Effector CD4-positive, alpha-beta T cell (primary cell): ENCODE results near the gene KIF27.
"Not testable (repeated sequence)": the region's sequence is repeated elsewhere in the genome, so short reads cannot be mapped to it uniquely, and the experiment has no call there.

Experiments used
- DNase-seq: peaks from one replicate; pipeline ENCODE4 v3.0.0-alpha.2; 2020

Gene KIF27

GRCh38 chr9:83930881-83931280 is 9.6 kb upstream of the KIF27 start:
- DNase-seq = no peak

DNA sequence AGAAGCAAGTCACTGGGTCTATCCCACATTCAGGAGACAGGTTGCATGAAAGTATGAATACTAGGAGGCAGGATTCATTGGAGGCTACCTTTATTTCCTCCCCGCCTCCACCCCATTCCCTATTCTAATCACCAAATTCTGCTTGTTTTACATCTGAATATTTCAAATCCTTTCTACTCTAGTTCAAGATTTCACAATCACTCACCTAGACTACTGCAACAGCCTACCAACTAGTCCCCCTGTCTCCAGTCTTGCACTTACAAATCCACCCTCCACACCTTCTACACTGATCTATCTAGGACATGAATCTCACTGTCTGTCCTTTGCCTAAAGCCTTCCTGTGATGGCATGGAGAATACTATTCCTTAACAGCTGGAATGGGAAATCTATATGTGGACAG is 6.4 kb upstream of the KIF27 start:
- DNase-seq = no peak

DNA sequence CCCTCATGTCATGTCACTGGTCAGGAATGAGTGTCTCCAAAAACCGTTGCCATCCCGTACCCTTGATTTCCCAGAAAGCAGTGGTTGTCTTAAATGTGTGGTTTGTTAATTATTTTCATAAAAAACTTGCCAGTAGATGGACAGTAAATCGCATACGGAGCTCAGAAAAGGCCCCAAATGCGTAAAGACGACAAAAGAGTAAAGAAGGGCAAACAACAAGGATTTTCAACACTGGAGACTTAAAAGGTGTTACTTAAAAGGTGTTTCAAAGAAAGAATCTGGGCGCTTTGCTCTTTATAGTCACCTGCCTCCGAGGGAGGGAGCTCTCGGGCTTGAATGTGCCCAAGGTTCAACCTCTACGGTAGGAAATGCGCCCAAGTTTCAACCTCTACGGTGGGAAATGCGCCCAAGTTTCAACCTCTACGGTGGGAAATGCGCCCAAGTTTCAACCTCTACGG is 734 bp downstream of the KIF27 start:
- no peak for DNase-seq

- DNase-seq = no peak
Observed at GRCh38 chr9:83919111-83919510, 2.1 kb downstream of the KIF27 start.

GRCh38 chr9:83912194-83912593 is 9.0 kb downstream of the KIF27 start:
- peak; percentile 8 for DNase-seq

GRCh38 chr9:83906144-83906543 is 15.1 kb downstream of the KIF27 start:
- no peak for DNase-seq

DNA sequence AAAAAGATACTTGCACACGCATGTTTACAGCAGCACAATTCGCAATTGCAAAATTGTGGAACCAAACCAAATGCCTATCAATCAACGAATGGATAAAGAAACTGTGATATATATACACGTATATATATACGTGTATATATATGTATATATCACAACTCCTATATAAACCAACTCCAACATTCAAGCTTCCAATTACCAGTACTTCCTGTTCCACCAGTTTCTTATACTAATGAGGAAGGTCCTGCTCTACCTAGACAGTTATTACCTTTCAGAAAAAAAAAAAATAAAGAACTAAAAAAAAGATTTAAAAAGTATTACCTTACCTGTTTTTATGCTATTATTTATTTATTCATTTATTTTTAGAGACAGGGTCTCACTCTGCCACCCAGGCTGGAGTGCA is 20.6 kb downstream of the KIF27 start:
- not testable (repeated sequence) for DNase-seq

GRCh38 chr9:83894301-83894700 is 26.9 kb downstream of the KIF27 start:
- not testable (repeated sequence) for DNase-seq

DNA sequence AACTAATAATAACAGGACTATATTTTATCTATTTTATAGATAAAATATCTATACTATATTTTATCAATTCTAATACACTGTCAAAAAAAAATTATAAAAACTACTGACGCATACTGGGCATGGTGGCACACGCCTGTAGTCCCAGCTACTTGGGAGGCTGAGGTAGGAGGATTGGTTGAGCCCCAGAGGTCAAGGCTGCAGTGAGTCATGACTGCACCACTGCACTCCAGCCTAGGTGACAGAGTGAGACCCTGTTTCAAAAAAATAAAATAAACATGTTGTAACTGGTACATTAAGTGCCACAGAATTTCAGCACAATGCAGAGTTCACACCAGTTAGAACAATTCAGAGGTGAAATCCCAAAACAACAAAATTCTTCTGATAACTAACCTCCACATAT is 34.7 kb downstream of the KIF27 start:
- DNase-seq = not testable (repeated sequence)

GRCh38 chr9:83885559-83886240 is 35.5 kb downstream of the KIF27 start:
- not testable (repeated sequence) for DNase-seq

GRCh38 chr9:83881687-83882408 is 39.4 kb downstream of the KIF27 start:
- DNase-seq = not testable (repeated sequence)

DNA sequence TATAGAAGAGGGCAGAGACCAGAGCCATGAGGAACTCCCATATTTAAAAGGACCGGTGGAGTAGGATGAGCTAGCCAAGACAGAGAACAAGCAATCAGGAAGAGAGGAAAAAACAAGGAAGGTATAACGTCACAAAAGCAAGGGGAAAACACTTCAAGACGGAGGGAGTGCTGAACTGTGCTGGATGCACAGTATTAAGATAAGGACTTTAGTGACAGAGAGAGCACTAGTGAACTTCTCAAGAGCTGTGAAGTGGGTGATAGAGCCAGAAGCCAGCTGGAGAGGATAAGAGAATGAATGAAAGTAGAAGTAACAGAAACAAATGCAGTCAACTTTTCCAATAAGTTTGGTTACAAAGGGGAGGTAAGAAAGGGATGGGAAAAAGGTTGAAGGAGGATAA is 45.7 kb downstream of the KIF27 start:
- DNase-seq = not testable (repeated sequence)

GRCh38 chr9:83849895-83850294 is 71.3 kb downstream of the KIF27 start:
- DNase-seq = not testable (repeated sequence)

DNA sequence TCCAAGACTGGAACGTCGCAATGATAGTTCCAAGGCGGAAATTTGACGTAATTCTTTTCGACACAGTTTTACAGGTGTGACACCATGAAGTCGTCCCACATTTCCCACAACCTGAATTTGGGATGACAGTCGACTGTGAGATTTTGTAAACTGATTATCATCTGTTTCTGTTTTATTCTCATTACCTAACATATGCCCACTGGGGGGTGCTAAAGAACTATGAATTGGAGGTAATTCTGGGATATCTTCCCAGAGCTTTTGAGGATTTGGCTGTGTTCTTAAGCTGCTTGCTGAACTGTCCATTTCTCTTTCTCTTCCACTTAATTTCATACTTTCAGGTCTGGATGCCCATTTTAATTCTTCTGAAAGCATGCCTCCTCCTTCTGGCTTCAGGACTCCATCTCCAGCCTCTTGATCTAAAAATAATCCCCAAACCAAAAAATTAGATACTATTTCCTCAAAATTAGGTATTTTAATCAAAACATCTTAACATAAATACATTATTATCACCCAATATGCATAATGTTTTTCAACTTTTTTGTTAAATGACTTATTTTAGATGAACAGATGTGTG is 84.1 kb downstream of the KIF27 start:
- DNase-seq = not testable (repeated sequence)

DNA sequence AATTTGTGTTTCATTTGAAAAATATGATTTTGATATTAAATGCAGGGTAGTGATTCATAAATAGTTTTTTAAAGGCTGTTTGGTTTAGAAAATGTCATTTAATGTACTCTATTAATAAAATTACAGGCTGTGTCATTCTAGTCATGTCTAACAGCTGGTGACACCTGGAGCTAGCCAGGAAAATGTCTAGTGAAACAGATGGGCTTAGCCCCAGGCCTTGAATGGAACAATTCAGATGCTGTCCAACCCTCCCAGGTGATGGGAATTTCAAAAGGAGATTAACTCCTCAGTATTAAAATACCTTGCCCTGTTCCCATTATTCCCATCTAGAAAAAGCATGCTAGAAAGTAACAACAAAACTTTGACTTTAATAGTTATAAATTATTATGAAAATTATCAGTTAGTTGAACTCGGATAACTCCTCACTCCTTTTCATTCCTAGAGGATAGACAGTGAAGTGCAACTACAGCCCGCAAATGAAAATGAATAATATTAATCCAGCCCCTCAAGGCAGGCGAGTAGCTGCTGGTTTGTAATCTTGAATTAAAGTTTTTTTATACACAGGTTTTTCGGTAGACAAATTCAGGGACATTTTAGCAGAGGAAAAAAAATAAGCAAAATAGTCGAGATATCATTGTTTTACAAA is 90.7 kb downstream of the KIF27 start:
- not testable (repeated sequence) for DNase-seq

- not testable (repeated sequence) for DNase-seq
Observed at GRCh38 chr9:83824986-83825623, 96.1 kb downstream of the KIF27 start.

DNA sequence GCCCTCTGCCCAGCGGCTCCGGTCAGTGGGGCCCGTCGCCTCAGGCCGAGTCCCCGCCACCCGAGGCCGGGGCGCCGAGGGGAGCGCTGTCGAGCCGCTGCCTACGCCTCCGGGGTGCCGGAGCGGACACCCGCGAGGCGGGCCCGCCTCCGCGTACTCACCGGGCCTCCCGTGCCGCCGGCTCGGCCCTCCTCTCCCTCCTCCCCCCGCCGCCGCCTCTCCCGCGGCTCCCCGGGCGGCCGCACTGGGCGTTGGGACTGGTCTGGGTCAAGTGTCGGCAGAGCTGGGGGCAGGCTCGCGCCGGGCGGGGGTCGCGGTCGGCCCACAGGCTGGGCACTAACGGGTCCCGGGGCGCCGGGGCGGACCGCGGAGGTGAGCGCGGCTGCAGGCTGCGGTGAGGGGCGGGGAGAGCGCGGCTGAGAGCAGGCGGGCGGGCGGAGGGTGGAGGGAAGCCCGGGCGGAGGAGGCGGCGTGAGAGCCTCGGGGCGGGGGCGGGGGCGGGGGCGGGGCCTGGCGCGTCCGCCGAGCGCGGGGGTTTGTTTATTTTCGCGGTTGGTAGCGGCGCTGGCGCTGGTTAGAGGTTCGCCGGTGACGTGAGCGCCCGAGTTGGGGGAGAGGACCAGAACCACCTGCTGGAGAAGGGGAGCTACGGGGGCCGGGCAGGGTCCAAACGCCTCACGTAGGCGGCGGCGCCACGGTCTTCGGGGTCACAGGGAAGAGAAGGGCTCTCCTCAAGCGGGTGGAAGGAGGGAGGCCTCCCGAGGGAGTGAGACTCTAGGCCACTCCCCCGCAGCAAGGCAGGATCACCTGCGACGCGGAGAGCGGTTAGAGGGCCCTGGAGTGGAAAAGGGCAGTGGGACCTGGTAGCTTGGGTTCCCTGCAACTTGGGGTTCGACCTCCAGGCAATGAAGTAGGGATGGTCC is 103.6 kb downstream of the KIF27 start, which contains the start of gene GKAP1:
TSS of gene GKAP1 (minus strand) at position 414 of the 923 bp plus-strand sequence. CDS start 11,252 bp downstream, outside the sequence.
- peak; percentile 78 for DNase-seq

- not testable (repeated sequence) for DNase-seq
Observed at GRCh38 chr9:83817011-83817355, 104.2 kb downstream of the KIF27 start.

- not testable (repeated sequence) for DNase-seq
Observed at GRCh38 chr9:83815120-83815519, 106.1 kb downstream of the KIF27 start.

DNA sequence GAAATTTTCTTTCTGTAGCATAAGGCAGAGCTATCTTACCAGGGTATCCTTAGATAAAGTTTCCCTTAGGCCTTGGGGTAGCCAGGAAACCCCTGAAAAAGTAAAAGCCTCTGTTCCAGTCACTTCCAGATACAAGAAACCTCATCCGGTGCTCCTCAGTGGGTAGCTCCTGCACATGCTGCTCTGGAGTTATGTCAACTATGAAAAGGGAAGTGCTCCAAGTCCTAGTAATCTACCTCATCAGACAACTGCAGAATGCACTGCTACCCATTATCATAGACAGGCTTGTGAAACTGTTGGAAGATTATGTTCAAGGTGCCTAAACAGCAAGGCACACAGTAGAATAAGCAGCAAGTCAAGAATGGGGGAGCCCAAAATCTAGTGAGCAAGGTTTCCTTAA is 112.0 kb downstream of the KIF27 start:
- DNase-seq = not testable (repeated sequence)

- DNase-seq = not testable (repeated sequence)
Observed at GRCh38 chr9:83804454-83804853, 116.8 kb downstream of the KIF27 start.

DNA sequence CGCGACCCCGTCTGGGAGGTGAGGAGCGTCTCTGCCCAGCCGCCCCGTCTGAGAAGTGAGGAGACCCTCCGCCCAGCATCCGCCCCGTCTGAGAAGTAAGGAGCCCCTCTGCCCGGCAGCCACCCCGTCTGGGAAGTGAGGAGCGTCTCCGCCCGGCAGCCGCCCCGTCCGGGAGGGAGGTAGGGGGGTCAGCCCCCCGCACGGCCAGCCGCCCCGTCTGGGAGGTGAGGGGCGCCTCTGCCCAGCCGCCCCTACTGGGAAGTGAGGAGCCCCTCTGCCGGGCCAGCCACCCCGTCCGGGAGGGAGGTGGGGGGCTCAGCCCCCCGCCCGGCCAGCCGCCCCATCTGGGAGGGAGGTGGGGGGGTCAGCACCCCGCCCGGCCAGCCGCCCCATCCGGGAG is 117.3 kb downstream of the KIF27 start:
- not testable (repeated sequence) for DNase-seq
